ENCODE data around the gene PRKD3.
"Not testable (repeated sequence)": the region's sequence is repeated elsewhere in the genome, so short reads cannot be mapped to it uniquely, and the experiment has no call there.

PRKD3 gene

GRCh38 chr2:37297632-37298031 lies 27.0 kb downstream of the PRKD3 start:
- no peak overlapping the region for H2AFZ ChIP-seq (ENCODE audit: low read length)
- H3K9me3 ChIP-seq (ENCODE audit: low read length), result no peaks in the 10 kb centered on the region
- no peak overlapping the region for H3K4me3 ChIP-seq (ENCODE audit: low read depth, low read length, poor library complexity, severe bottlenecking)
- H3K4me2 ChIP-seq (ENCODE audit: low read length), result no peak overlapping the region
- TF ChIP-seq CTCF (IDR thresholded peaks at IDR 0.05; ENCODE audit: low read length) (no peak), EZH2 (IDR thresholded peaks at IDR 0.05; ENCODE audit: borderline replicate concordance, low read length) (no peak)
- no peaks in the 10 kb centered on the region for H3F3A ChIP-seq (ENCODE audit: insufficient read depth, low read length)
- peaks cover 88% of the 10 kb centered on the region for H3K79me2 ChIP-seq (ENCODE audit: insufficient read depth, low read length)
- no peaks in the 10 kb centered on the region for H3K9me2 ChIP-seq (ENCODE audit: low read depth, low read length)
- H3K27ac ChIP-seq (ENCODE audit: low read depth, low read length, poor library complexity, severe bottlenecking), result no peak overlapping the region
- no peaks in the 10 kb centered on the region for H3K4me1 ChIP-seq (ENCODE audit: insufficient read depth, low read length, severe bottlenecking)
- H4K20me1 ChIP-seq (ENCODE audit: insufficient read depth, low read length), result no peaks in the 10 kb centered on the region
- no peak overlapping the region for H3K9ac ChIP-seq (ENCODE audit: low read length)
- peaks cover 40% of the 10 kb centered on the region for H3K36me3 ChIP-seq (ENCODE audit: insufficient read depth, low read length)
- no peaks in the 10 kb centered on the region for H3K27me3 ChIP-seq (ENCODE audit: insufficient read depth, low read length)

GRCh38 chr2:37295469-37296073 lies 29.1 kb downstream of the PRKD3 start:
- no peaks in the 10 kb centered on the region for H3K9me2 ChIP-seq (ENCODE audit: low read depth, low read length)
- H3K27me3 ChIP-seq (ENCODE audit: insufficient read depth, low read length), result no peaks in the 10 kb centered on the region
- H4K20me1 ChIP-seq (ENCODE audit: insufficient read depth, low read length), result no peaks in the 10 kb centered on the region
- H3K36me3 ChIP-seq (ENCODE audit: insufficient read depth, low read length), result peaks cover 42% of the 10 kb centered on the region
- H3K4me1 ChIP-seq (ENCODE audit: insufficient read depth, low read length, severe bottlenecking), result peaks cover under 1% of the 10 kb centered on the region
- H3K27ac ChIP-seq (ENCODE audit: low read depth, low read length, poor library complexity, severe bottlenecking), result no peak overlapping the region
- H3K4me3 ChIP-seq (ENCODE audit: low read depth, low read length, poor library complexity, severe bottlenecking), result no peak overlapping the region
- no peak overlapping the region for H2AFZ ChIP-seq (ENCODE audit: low read length)
- H3K9me3 ChIP-seq (ENCODE audit: low read length), result no peaks in the 10 kb centered on the region
- H3K9ac ChIP-seq (ENCODE audit: low read length), result no peak overlapping the region
- H3K4me2 ChIP-seq (ENCODE audit: low read length), result no peak overlapping the region
- no peaks in the 10 kb centered on the region for H3F3A ChIP-seq (ENCODE audit: insufficient read depth, low read length)
- peaks cover 72% of the 10 kb centered on the region for H3K79me2 ChIP-seq (ENCODE audit: insufficient read depth, low read length)
- TF ChIP-seq EZH2 (IDR thresholded peaks at IDR 0.05; ENCODE audit: borderline replicate concordance, low read length) (no peak), CTCF (IDR thresholded peaks at IDR 0.05; ENCODE audit: low read length) (no peak)

- H3K9me2 ChIP-seq (ENCODE audit: low read depth, low read length); H4K20me1 ChIP-seq (ENCODE audit: insufficient read depth, low read length); H3K9me3 ChIP-seq (ENCODE audit: low read length); H3K9ac ChIP-seq (ENCODE audit: low read length); H3K4me3 ChIP-seq (ENCODE audit: low read depth, low read length, poor library complexity, severe bottlenecking); H3K27ac ChIP-seq (ENCODE audit: low read depth, low read length, poor library complexity, severe bottlenecking); H3F3A ChIP-seq (ENCODE audit: insufficient read depth, low read length); H3K4me1 ChIP-seq (ENCODE audit: insufficient read depth, low read length, severe bottlenecking); H2AFZ ChIP-seq (ENCODE audit: low read length); H3K4me2 ChIP-seq (ENCODE audit: low read length); H3K27me3 ChIP-seq (ENCODE audit: insufficient read depth, low read length): not testable (repeated sequence)
- H3K36me3 ChIP-seq (ENCODE audit: insufficient read depth, low read length), result peaks cover 45% of the 10 kb centered on the region
- H3K79me2 ChIP-seq (ENCODE audit: insufficient read depth, low read length), result peaks cover 65% of the 10 kb centered on the region
Observed at GRCh38 chr2:37294858-37295257, 29.8 kb downstream of the PRKD3 start.

GRCh38 chr2:37291680-37292079 lies 33.0 kb downstream of the PRKD3 start:
- Histone ChIP-seq H3K9ac (ENCODE audit: low read length) (no peak overlapping the region), H3K27me3 (ENCODE audit: insufficient read depth, low read length) (no peaks in the 10 kb centered on the region), H3K4me2 (ENCODE audit: low read length) (no peak overlapping the region), H3K9me3 (ENCODE audit: low read length) (no peaks in the 10 kb centered on the region), H3K4me1 (ENCODE audit: insufficient read depth, low read length, severe bottlenecking) (peaks cover 12% of the 10 kb centered on the region), H3K27ac (ENCODE audit: low read depth, low read length, poor library complexity, severe bottlenecking) (no peak overlapping the region), H3K4me3 (ENCODE audit: low read depth, low read length, poor library complexity, severe bottlenecking) (no peak overlapping the region), H2AFZ (ENCODE audit: low read length) (no peak overlapping the region), H3F3A (ENCODE audit: insufficient read depth, low read length) (no peaks in the 10 kb centered on the region), H3K79me2 (ENCODE audit: insufficient read depth, low read length) (peaks cover 35% of the 10 kb centered on the region), H3K9me2 (ENCODE audit: low read depth, low read length) (no peaks in the 10 kb centered on the region), H3K36me3 (ENCODE audit: insufficient read depth, low read length) (peaks cover 65% of the 10 kb centered on the region; the same call in 1 of the 2 replicates), H4K20me1 (ENCODE audit: insufficient read depth, low read length) (no peaks in the 10 kb centered on the region)
- TF ChIP-seq EZH2 (IDR thresholded peaks at IDR 0.05; ENCODE audit: borderline replicate concordance, low read length), result no peak
- no peak for TF ChIP-seq CTCF (IDR thresholded peaks at IDR 0.05; ENCODE audit: low read length)
